Lower leg skin (tissue), 4 donors: Measurements from ENCODE around the gene PLCB1. TPM values are rescaled to one million over a fixed set of nuclear protein-coding genes. Genes with fewer than 3 reads are reported as not detected.
A peak's percentile ranks its signal among the peaks of the same experiment; 100 is the strongest.

Experiments used
- DNase-seq, 2 donors: peaks; one replicate each; pipeline ENCODE4 v3.0.0-alpha.2; 2019; ENCODE audit warnings: low spot score in 2 of 2
- H3K4me3 ChIP-seq: fragments of 200-600 bp; sonication (generic); 2 replicates; pipeline ENCODE4 v1.5.1; 2017; ENCODE audit warnings: mild to moderate bottlenecking, low read depth; ENCODE audit not compliant: poor library complexity, severe bottlenecking
- CTCF ChIP-seq, 3 donors: fragments of 450-650 bp; IDR thresholded peaks; one replicate each; pipeline ENCODE4 v1.5.1; 2016; ENCODE audit warnings: antibody characterized with exemption in 3 of 3, mild to moderate bottlenecking in 3 of 3, moderate library complexity in 2 of 3
- POLR2A ChIP-seq, 2 donors: fragments of 450-650 bp; IDR thresholded peaks; one replicate each; pipeline ENCODE4 v1.6.1; 2016 to 2017; ENCODE audit warnings: antibody characterized with exemption in 2 of 2, mild to moderate bottlenecking in 1 of 2, moderate library complexity in 1 of 2
- WGBS, 2 donors: methylation state at CpG; one replicate each; pipeline ENCODE4 v1.1.5; 2018; 5-methylcytosine and 5-hydroxymethylcytosine counted together
- intact Hi-C: fragments of 100-400 bp; cut with DNase I; formaldehyde crosslinking; loops from one replicate; pipeline ENCODE4 v1.15.0; 2023; ENCODE audit warnings: low total_unique reads
- total RNA-seq, 4 donors: library from RNA; depleted of rRNA; stranded (reverse); fragments of >200 nt; gene quantifications; one replicate each; pipeline ENCODE4 v1.1.0, GENCODE V29; 2016

The PLCB1 gene
- total RNA-seq, 4 donors from 2014 or later, result 4.1 to 16.2 (median 9.1) TPM

- TF ChIP-seq CTCF (IDR thresholded peaks at IDR 0.05), result no peak
- no peak for TF ChIP-seq POLR2A (IDR thresholded peaks at IDR 0.05)
- H3K4me3 ChIP-seq, result no peak overlapping the region
- intact Hi-C loops, result no loop called here
- DNase-seq, result no peak
- 73 to 81% methylated on average over 4 of the region's 4 CpGs for WGBS, 2 donors
These were observed 123.0 kb downstream of the PLCB1 start for GRCh38 chr20:8254911-8255582.

- intact Hi-C loops, result no loop called here
- no peak for DNase-seq
- 70 to 74% methylated on average over 3 of the region's 3 CpGs for WGBS, 2 donors
- H3K4me3 ChIP-seq, result no peak overlapping the region
- no peak for TF ChIP-seq POLR2A (IDR thresholded peaks at IDR 0.05)
- TF ChIP-seq CTCF (IDR thresholded peaks at IDR 0.05), result no peak
These were observed 124.0 kb downstream of the PLCB1 start for GRCh38 chr20:8255945-8256632.

- TF ChIP-seq CTCF (IDR thresholded peaks at IDR 0.05) (no peak), POLR2A (IDR thresholded peaks at IDR 0.05) (no peak)
- DNase-seq, result peak in 1 of 2 donors; percentile 15
- intact Hi-C loops, result no loop called here
- H3K4me3 ChIP-seq, result no peak overlapping the region
- WGBS, 2 donors, result 77% methylated on average over 5 of the region's 5 CpGs
These were observed 128.8 kb downstream of the PLCB1 start for GRCh38 chr20:8260837-8261251.

- no peak for DNase-seq
- intact Hi-C loops, result no loop called here
- 76 to 81% methylated on average over 1 of the region's 1 CpG for WGBS, 2 donors
- TF ChIP-seq CTCF (IDR thresholded peaks at IDR 0.05) (no peak), POLR2A (IDR thresholded peaks at IDR 0.05) (no peak)
- no peak overlapping the region for H3K4me3 ChIP-seq
These were observed 130.7 kb downstream of the PLCB1 start for GRCh38 chr20:8262721-8263120.

GRCh38 chr20:8265588-8265987 lies 133.5 kb downstream of the PLCB1 start:
- no peak for TF ChIP-seq CTCF (IDR thresholded peaks at IDR 0.05)
- no peak for TF ChIP-seq POLR2A (IDR thresholded peaks at IDR 0.05)
- intact Hi-C loops, result no loop called here
- no peak overlapping the region for H3K4me3 ChIP-seq
- no peak for DNase-seq
